Measurements from ENCODE around the gene LAMA4. TPM values are rescaled to one million over a fixed set of nuclear protein-coding genes. Genes with fewer than 3 reads are reported as not detected.

LAMA4 gene
- total and polyA plus RNA-seq, 4 donors, result 28.4 to 261 (median 79.8) TPM

DNA sequence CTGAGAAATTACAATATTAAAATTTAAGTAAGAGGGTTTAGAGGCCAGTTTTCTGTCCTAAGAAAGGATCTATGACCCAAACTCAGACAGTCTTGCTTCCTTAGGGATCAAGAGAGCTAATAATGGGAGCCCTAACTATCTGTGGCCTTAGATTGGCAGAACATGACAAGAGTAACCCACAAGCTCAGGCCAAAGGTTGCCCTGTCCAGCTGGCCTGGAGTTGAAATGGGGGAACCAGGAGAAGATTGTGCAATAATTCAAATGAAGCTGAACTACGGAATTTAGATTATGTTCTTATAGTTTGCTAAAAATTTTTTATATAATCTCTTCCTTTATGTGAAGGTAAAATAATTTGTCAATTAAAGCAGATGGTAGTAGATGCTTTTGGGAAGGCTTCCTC lies 26.4 kb downstream of the LAMA4 start:
- Histone ChIP-seq H3K4me3 (no peak overlapping the region), H3K36me3 (ENCODE audit: control insufficient read depth in 4 of 4, insufficient read depth in 4 of 4, low read length in 4 of 4) (no peaks in the 10 kb centered on the region), H3K27ac (ENCODE audit: low read depth in 1 of 2, low read length in 1 of 2) (peak overlapping the region; percentile 33 to 72), H3K9ac (ENCODE audit: insufficient read depth in 1 of 2, low read length in 2 of 2) (no peak overlapping the region), H3K9me3 (ENCODE audit: control insufficient read depth in 4 of 4, insufficient read depth in 3 of 4, low read length in 3 of 4) (no peaks in the 10 kb centered on the region), H3K27me3 (ENCODE audit: control insufficient read depth in 3 of 3, insufficient read depth in 3 of 3, low read length in 2 of 3) (no peaks in the 10 kb centered on the region), H3K4me1 (ENCODE audit: control insufficient read depth in 5 of 5, insufficient read depth in 5 of 5, low read length in 5 of 5) (peaks cover 4 to 63% (median 35%) of the 10 kb centered on the region in 5 donors)
- TF ChIP-seq, protein P1, sequence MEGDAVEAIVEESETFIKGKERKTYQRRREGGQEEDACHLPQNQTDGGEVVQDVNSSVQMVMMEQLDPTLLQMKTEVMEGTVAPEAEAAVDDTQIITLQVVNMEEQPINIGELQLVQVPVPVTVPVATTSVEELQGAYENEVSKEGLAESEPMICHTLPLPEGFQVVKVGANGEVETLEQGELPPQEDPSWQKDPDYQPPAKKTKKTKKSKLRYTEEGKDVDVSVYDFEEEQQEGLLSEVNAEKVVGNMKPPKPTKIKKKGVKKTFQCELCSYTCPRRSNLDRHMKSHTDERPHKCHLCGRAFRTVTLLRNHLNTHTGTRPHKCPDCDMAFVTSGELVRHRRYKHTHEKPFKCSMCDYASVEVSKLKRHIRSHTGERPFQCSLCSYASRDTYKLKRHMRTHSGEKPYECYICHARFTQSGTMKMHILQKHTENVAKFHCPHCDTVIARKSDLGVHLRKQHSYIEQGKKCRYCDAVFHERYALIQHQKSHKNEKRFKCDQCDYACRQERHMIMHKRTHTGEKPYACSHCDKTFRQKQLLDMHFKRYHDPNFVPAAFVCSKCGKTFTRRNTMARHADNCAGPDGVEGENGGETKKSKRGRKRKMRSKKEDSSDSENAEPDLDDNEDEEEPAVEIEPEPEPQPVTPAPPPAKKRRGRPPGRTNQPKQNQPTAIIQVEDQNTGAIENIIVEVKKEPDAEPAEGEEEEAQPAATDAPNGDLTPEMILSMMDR (IDR thresholded peaks at IDR 0.05; ENCODE audit: control extremely low read depth, extremely low read depth), result no peak
- 58 to 82% methylated on average over 1 of the region's 1 CpG for WGBS, 2 donors
- ATAC-seq (ENCODE audit: insufficient read depth, low FRiP score), result no peak
- DNase-seq, result peak in 1 of 3 donors; percentile 52

DNA sequence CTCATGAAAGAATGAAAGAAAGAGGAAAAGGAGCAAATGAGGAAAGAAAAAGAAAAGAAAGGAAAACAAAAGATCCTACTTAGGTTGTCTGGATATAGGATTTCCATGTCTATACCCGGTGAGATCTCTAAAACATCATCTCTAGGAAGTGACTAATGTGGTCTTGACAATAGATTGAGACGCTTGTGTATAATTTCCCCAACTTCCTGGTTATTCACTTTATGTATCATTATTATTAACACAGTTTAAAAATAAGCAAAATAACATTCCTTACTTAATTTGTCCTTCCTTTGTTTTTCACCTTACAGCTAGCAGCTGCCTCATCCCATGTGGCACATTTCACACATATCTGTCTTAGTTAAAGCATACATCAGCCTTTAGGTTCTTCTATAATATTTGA lies 27.0 kb downstream of the LAMA4 start:
- TF ChIP-seq, protein P1 (IDR thresholded peaks at IDR 0.05; ENCODE audit: control extremely low read depth, extremely low read depth), result no peak
- no peaks in the 10 kb centered on the region for H3K9me3 ChIP-seq (ENCODE audit: control insufficient read depth in 4 of 4, insufficient read depth in 3 of 4, low read length in 3 of 4)
- no peaks in the 10 kb centered on the region for H3K27me3 ChIP-seq (ENCODE audit: control insufficient read depth in 3 of 3, insufficient read depth in 3 of 3, low read length in 2 of 3)
- 51 to 72% methylated on average over 2 of the region's 2 CpGs for WGBS, 2 donors
- DNase-seq (no peak), ATAC-seq (ENCODE audit: insufficient read depth, low FRiP score) (no peak)
- H3K9ac ChIP-seq (ENCODE audit: insufficient read depth in 1 of 2, low read length in 2 of 2), result no peak overlapping the region
- H3K4me3 ChIP-seq, result no peak overlapping the region
- H3K36me3 ChIP-seq (ENCODE audit: control insufficient read depth in 4 of 4, insufficient read depth in 4 of 4, low read length in 4 of 4), result no peaks in the 10 kb centered on the region
- peak overlapping the region in 1 of 2 donors; percentile 33 for H3K27ac ChIP-seq (ENCODE audit: low read depth in 1 of 2, low read length in 1 of 2)
- peaks cover 4 to 62% (median 39%) of the 10 kb centered on the region in 5 donors for H3K4me1 ChIP-seq (ENCODE audit: control insufficient read depth in 5 of 5, insufficient read depth in 5 of 5, low read length in 5 of 5)

DNA sequence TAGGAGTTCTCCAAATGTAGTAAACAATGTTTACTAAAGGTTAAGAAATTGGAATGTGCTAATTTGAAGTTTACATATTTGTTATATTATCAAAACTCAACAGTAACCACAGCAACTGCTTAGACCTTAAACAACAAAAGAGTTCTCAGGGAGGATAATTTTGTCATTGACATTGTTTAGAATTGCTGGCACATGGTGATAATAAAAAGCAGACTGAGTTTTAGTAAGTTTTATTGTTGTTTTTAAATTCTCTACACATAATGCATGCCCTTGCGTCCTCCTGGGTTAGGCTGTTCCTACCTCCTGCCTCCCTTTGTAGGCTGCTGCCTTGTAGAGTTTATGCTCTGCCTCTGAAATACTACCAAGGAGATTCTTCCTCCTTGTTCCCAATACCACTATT lies 28.7 kb downstream of the LAMA4 start:
- H3K27me3 ChIP-seq (ENCODE audit: control insufficient read depth in 3 of 3, insufficient read depth in 3 of 3, low read length in 2 of 3), result no peaks in the 10 kb centered on the region
- WGBS, 2 donors, result 66 to 85% methylated on average over 1 of the region's 1 CpG
- no peak for ATAC-seq (ENCODE audit: insufficient read depth, low FRiP score)
- H3K36me3 ChIP-seq (ENCODE audit: control insufficient read depth in 4 of 4, insufficient read depth in 4 of 4, low read length in 4 of 4), result no peaks in the 10 kb centered on the region
- peaks cover 4 to 71% (median 42%) of the 10 kb centered on the region in 5 donors for H3K4me1 ChIP-seq (ENCODE audit: control insufficient read depth in 5 of 5, insufficient read depth in 5 of 5, low read length in 5 of 5)
- H3K4me3 ChIP-seq, result no peak overlapping the region
- no peak overlapping the region for H3K9ac ChIP-seq (ENCODE audit: insufficient read depth in 1 of 2, low read length in 2 of 2)
- H3K9me3 ChIP-seq (ENCODE audit: control insufficient read depth in 4 of 4, insufficient read depth in 3 of 4, low read length in 3 of 4), result no peaks in the 10 kb centered on the region
- TF ChIP-seq, protein P1 (IDR thresholded peaks at IDR 0.05; ENCODE audit: control extremely low read depth, extremely low read depth), result no peak
- DNase-seq, result peak in 2 of 3 donors; percentile 53 to 73
- H3K27ac ChIP-seq (ENCODE audit: low read depth in 1 of 2, low read length in 1 of 2), result peak overlapping the region in 1 of 2 donors; percentile 33

DNA sequence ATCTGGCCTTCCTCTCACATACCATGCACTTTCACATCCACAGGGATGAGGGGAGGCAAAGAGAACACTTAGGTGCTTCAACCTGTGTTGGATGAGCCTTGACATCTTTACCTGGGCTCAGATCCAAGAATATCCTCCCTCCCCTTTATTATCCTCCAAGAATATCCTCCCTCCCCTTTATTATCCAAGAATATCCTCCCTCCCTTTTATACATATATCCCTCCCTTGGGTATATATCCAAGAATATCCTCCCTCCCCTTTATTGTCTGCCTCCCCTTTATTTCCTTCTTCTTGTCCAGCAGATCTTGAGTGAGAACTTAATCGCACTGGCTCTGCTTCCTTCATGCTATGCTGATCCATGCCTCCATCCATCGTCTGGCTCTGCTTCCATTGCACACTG lies 30.3 kb downstream of the LAMA4 start:
- no peaks in the 10 kb centered on the region for H3K9me3 ChIP-seq (ENCODE audit: control insufficient read depth in 4 of 4, insufficient read depth in 3 of 4, low read length in 3 of 4)
- H3K4me3 ChIP-seq, result no peak overlapping the region
- TF ChIP-seq, protein P1 (IDR thresholded peaks at IDR 0.05; ENCODE audit: control extremely low read depth, extremely low read depth), result no peak
- WGBS, 2 donors, result 83 to 96% methylated on average over 2 of the region's 2 CpGs
- DNase-seq (no peak), ATAC-seq (ENCODE audit: insufficient read depth, low FRiP score) (no peak)
- H3K27ac ChIP-seq (ENCODE audit: low read depth in 1 of 2, low read length in 1 of 2), result peak overlapping the region in 1 of 2 donors; percentile 79
- H3K36me3 ChIP-seq (ENCODE audit: control insufficient read depth in 4 of 4, insufficient read depth in 4 of 4, low read length in 4 of 4), result no peaks in the 10 kb centered on the region
- H3K4me1 ChIP-seq (ENCODE audit: control insufficient read depth in 5 of 5, insufficient read depth in 5 of 5, low read length in 5 of 5), result peaks cover 4 to 87% (median 43%) of the 10 kb centered on the region in 5 donors
- peak overlapping the region in 1 of 2 donors; percentile 46 for H3K9ac ChIP-seq (ENCODE audit: insufficient read depth in 1 of 2, low read length in 2 of 2)
- no peaks in the 10 kb centered on the region for H3K27me3 ChIP-seq (ENCODE audit: control insufficient read depth in 3 of 3, insufficient read depth in 3 of 3, low read length in 2 of 3)

Data from lung (tissue), 12 donors.